GM18861 (cell line): ENCODE data around the gene TFEC.
A peak's percentile ranks its signal among the peaks of the same experiment; 100 is the strongest.
"Not testable (repeated sequence)": the region's sequence is repeated elsewhere in the genome, so short reads cannot be mapped to it uniquely, and the experiment has no call there.

ENCODE experiments used
- ATAC-seq: cut with Tn5 transposase; IDR thresholded peaks from one replicate; pipeline ENCODE4 v1.9.1; 2021; ENCODE audit not compliant: unreplicated experiment

The TFEC gene

GRCh38 chr7:116030651-116031276 is at the start of gene TFEC:
TFEC (minus strand) TSS chr7:116030763; CDS start chr7:115984441, 46,322 bp downstream.
- ATAC-seq: no peak

- no peak for ATAC-seq
Measured at GRCh38 chr7:116075351-116076145, 45.0 kb upstream of the TFEC start.

GRCh38 chr7:116071629-116072028 is 41.1 kb upstream of the TFEC start:
- ATAC-seq: no peak

GRCh38 chr7:116064179-116064578 is 33.6 kb upstream of the TFEC start:
- no peak for ATAC-seq

GRCh38 chr7:116062666-116063065 is 32.1 kb upstream of the TFEC start:
- no peak for ATAC-seq

- no peak for ATAC-seq
Measured at GRCh38 chr7:116052006-116052405, 21.4 kb upstream of the TFEC start.

- not testable (repeated sequence) for ATAC-seq
Measured at GRCh38 chr7:116047261-116047660, 16.7 kb upstream of the TFEC start.

GRCh38 chr7:116045532-116045931 is 15.0 kb upstream of the TFEC start:
- ATAC-seq: no peak

- peak; percentile 79 for ATAC-seq
Measured at GRCh38 chr7:116041615-116042014, 11.1 kb upstream of the TFEC start.

GRCh38 chr7:116037401-116037800 is 6.8 kb upstream of the TFEC start:
- no peak for ATAC-seq

GRCh38 chr7:116034411-116034810 is 3.8 kb upstream of the TFEC start:
- ATAC-seq: no peak

GRCh38 chr7:116032886-116033285 is 2.3 kb upstream of the TFEC start:
- ATAC-seq: no peak

- peak; percentile 81 for ATAC-seq
Measured at GRCh38 chr7:116028787-116029186, 1.8 kb downstream of the TFEC start.

- ATAC-seq: no peak
Measured at GRCh38 chr7:116027786-116028185, 2.8 kb downstream of the TFEC start.

GRCh38 chr7:116024826-116025809 is 5.4 kb downstream of the TFEC start:
- no peak for ATAC-seq

- ATAC-seq: peak; percentile 55
Measured at GRCh38 chr7:116021237-116021636, 9.3 kb downstream of the TFEC start.

GRCh38 chr7:116018731-116019130 is 11.8 kb downstream of the TFEC start:
- ATAC-seq: no peak

- no peak for ATAC-seq
Measured at GRCh38 chr7:116013675-116014074, 16.9 kb downstream of the TFEC start.

GRCh38 chr7:116011584-116011983 is 19.0 kb downstream of the TFEC start:
- no peak for ATAC-seq

GRCh38 chr7:116004762-116005161 is 25.8 kb downstream of the TFEC start:
- ATAC-seq: not testable (repeated sequence)

- no peak for ATAC-seq
Measured at GRCh38 chr7:115997221-115997620, 33.3 kb downstream of the TFEC start.
